HPDE6-E6E7 (cell line): ENCODE measurements around the gene MBOAT7.
"Not testable (repeated sequence)": the region's sequence is repeated elsewhere in the genome, so short reads cannot be mapped to it uniquely, and the experiment has no call there.

Experiments
- DNase-seq: peaks from one replicate; pipeline ENCODE4 v3.0.0; 2011; ENCODE audit warnings: missing footprints; ENCODE audit errors: extremely low spot score

Gene MBOAT7, protein sequence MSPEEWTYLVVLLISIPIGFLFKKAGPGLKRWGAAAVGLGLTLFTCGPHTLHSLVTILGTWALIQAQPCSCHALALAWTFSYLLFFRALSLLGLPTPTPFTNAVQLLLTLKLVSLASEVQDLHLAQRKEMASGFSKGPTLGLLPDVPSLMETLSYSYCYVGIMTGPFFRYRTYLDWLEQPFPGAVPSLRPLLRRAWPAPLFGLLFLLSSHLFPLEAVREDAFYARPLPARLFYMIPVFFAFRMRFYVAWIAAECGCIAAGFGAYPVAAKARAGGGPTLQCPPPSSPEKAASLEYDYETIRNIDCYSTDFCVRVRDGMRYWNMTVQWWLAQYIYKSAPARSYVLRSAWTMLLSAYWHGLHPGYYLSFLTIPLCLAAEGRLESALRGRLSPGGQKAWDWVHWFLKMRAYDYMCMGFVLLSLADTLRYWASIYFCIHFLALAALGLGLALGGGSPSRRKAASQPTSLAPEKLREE

DNA sequence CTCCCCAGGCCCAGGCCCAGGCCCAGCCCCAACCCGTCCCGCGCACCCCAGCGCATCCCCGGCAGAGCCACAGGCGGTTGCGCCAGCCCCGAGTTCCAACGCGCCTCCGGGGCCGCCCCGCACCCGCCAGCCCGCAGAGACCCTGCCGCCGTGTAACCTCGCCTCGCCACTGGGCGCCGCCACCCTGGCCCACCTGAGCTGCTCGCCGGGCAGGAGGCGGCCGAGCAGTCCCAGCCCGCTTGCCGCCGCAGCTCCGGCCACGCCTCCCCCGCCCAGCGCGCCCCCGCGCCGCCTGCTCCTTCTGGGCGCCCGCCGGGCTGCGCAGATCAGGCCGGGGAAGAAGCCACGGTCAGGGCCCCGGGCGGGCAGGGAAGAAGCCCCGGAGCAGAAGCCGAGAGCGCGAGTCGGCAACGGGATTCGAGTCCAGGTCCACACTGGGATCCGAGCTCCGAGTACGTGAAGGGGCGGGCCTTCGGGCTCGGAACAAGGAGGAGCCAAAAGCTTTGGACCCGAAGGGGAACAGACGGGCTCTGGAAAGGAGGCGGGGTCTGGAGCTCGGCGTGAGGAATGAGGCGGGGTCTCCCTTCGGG, at the start of gene MBOAT7:
MBOAT7 (minus strand) TSS at position 436 of the 590 bp plus-strand sequence. CDS start 1,072 bp downstream, outside the sequence.
- peak; percentile 88 for DNase-seq

DNA sequence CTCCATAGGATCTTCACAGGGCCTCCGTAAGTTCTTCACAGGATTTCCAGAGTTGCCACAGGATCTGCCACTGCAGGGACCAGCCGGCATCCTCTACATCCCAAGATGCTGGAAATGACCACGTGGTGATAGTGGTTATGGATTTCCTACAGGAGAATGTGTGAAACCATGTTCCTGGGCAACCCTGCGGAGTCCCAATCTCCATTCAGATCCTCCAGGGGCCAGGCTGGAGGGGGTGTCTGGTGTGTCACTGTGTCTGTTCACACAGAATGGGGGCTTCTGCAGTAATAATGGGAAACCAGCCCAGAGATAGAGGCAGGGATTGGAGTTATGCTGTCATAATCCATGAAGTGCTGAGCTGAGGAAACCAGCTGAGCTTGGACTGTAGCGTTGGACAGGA, 44.6 kb upstream of the MBOAT7 start:
- DNase-seq, result no peak

DNA sequence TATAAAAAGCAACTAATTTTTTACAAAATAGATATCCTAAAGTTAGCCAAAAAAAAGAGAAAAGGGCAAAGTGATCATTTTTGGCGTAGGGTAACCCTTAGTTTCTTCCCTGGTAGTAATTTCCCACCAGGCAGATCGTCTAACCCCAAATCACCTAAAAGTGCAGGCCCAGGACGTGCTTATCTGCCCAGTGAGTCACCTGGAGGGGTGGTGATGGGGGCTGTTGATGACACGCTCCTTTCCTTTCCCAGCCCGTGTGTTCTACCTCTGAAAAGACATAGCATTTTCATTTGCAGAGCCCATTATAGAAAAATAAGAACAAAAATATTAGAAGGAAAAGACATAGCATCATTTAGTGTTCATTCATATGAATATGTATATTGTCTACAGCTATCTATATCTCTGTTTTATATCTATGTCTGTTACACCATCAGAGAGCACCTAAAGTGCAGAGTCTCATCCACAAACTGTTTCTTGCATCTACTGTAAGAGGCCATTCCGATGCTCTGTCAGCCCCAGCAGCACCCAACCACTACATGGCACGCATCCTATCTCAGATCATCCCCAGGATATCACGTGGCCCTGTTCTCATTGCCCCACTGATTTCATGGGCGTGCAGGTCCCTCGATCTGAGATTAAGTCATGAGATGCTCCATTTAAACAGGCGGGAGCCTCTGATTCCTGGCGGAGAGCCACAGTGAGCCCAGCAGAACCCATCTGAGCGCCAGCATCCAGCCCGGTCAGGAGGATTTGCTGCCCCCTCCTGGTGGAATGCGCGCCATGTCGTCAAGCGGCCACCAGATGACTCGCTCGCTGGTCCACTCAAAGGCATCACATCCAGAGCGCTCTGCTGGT, 41.9 kb upstream of the MBOAT7 start:
- peak; percentile 52 for DNase-seq

- no peak for DNase-seq
Observed at GRCh38 chr19:54230031-54230430, 40.7 kb upstream of the MBOAT7 start.

- no peak for DNase-seq
Observed at GRCh38 chr19:54229146-54229545, 39.8 kb upstream of the MBOAT7 start.

DNA sequence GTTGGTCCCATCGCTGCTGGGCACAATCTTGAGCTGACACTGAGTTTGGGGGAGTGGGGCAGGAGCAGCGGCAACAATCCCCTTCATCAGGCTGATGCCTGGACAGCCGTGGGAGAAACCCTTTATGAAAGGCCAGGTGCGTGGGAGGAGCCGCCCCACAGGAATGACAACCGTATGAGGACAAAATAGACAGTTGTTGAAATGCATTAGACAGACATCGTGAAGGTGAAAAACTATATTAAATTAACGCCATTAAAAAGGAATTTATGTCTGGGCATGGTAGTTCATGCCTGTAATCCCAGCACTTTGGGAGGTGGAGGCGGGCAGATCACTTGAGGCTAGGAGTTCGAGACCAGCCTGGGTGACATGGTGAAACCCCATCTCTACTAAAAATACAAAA, 35.2 kb upstream of the MBOAT7 start:
- not testable (repeated sequence) for DNase-seq

DNA sequence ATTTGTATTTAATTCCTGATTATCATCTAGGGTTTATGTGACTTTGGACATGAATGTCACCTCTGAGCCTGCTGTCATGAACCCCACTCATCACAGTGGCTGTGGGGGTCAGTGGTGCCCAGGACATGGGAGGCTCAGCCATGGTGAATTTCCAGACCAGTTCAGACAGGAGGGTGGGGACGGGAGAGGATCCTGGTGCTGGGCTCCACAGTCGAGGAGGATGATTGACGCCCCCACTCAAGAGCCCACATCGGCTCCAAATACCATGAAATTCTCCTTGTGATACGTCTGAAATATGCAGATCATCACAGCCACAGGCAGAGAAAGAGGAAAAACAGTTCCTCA, 34.5 kb upstream of the MBOAT7 start:
- DNase-seq, result not testable (repeated sequence)

DNA sequence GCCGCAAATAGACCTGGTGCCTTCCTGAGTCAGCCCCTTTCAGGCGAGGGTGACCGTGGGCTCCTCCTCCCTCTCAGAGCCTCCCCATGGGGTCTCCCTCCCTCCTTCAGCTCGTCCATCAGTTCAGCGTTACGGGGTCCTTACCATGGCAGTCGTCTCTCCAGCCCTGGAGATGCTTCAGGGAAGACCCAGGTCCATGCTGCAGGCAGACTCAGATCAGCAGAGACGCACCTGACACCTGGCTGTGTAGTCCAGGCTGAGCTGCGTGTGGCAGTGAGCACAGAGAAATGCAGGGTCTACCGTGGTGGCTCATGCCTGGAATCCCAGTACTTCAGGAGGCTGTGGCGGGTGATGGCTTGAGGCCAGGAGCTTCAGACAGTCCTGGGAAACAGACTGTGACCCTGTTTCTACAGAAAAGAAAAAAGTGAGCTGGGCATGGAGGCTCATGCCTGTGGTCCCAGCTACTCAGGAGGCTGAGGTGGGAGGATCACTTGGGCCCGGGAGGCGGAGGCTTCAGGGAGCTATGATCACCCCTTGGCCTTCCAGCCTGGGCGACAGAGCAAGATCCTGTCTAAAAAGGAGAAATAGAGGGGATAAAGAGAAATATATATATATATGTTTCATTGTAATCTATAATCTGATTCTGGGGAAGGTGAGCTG, 34.0 kb upstream of the MBOAT7 start:
- not testable (repeated sequence) for DNase-seq

DNA sequence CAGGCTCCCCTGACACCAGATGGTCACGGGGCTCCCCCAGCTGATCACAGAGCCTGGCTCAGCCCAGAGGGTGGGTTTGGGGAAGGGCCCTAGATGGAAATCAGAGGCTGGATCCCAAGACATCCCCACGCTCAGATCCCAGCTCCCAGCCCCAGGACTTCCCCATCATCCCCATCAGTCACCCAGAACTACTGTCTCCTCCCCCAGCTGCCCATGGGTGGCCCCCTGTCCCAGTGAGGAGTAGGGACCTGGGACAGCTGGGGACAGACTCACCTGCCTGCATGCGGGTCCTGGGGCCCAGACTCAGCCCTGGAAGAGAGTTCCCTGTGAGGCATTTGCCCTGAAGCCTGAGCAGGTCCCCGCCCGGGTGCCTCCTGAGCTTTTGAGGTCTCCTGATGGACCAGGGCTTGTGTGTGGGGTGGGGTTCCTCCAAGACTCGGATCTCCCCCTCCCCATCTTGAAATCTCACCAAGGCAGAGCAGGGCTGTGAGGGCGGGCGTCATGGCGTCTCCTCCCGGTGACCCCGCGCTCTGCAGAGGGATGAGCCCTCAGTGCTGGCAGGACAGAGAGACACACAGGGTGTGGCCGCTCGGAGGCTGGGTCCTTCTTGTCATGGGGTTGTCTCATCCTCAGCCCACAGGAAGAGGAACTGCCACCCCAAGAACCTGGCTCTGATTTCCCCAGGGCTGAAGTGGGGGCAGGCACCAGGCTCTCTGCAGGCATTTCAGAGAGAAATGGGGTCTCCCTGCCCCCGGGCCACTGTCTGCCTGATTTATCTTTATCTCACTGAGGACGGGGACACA, 33.3 kb upstream of the MBOAT7 start, which contains the start of gene LILRB3:
LILRB3 (minus strand) TSS at position 534 of the 803 bp plus-strand sequence; CDS start at position 503, 31 bp downstream.
- not testable (repeated sequence) for DNase-seq

GRCh38 chr19:54221947-54222346, 32.6 kb upstream of the MBOAT7 start:
- not testable (repeated sequence) for DNase-seq

GRCh38 chr19:54219702-54220101, 30.3 kb upstream of the MBOAT7 start:
- not testable (repeated sequence) for DNase-seq

DNA sequence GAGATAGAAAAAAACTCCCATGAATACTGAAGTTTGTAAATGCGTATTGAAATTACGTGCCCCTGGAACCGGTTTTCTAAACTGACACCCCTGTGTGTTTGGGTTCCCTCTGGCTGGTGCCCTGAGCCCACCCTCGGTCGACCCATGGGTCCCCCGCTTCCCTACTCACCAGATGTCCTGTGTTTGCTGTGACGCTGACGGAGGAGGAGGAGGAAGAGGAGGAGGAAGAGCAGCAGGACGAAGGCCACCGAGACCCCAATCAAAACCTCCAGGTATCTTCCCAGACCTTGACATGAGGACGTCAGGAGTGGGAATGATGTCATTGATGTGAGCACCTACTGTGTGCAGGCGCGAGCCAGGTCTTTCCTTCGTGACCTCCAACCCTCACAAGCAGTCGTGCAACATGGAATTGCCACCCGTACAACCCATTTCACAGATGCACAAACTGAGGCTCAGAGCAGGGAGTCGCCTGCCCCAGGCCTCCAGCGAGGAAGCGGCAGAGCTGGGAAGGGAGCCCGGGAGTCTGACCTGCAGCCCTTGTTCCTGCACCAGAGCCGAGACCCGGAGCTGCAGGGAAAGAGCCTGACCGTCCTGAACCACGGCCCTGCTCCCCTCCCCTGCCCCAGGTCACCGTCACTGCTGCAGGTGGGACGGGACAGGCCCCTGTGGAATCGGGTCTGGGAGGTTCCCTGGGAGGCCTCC, 29.7 kb upstream of the MBOAT7 start:
- DNase-seq, result no peak

- no peak for DNase-seq
Observed at GRCh38 chr19:54218259-54218658, 28.9 kb upstream of the MBOAT7 start.

DNA sequence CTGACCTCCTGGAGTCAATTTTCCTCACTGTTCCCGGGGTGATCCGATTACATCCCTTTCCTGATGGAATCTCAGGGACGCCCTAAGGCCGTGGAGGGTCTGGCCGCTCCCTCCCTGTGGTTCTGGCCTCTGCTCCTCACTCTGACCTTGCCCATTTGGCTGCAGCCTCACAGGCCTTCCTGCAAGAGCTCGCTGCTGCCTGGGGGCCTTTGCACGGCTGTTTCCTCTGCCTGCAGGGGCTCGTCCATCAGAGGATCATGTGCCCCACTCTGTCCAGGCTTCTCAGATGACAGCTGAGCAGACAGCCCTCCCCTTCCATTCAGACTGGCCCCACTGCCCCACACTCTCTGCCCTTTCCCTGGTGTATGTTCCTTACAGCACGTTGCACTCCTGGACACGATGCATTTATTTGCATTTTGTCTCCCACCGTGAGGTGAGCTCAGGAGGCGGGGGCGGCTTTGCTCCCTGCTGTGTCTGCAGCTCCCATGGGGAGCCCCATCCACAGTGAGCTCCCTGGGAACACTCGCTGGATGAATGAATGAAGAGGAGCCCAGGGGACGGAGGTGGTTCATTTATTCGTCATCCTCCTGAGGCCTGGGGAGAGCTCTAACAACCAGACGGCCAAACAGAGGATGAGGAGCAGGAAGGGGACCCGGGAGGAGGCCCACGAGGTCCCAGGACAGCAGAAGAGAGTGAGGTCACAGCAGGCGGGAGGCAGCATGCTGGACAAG, 28.3 kb upstream of the MBOAT7 start:
- not testable (repeated sequence) for DNase-seq

GRCh38 chr19:54216869-54217268, 27.5 kb upstream of the MBOAT7 start:
- no peak for DNase-seq

DNA sequence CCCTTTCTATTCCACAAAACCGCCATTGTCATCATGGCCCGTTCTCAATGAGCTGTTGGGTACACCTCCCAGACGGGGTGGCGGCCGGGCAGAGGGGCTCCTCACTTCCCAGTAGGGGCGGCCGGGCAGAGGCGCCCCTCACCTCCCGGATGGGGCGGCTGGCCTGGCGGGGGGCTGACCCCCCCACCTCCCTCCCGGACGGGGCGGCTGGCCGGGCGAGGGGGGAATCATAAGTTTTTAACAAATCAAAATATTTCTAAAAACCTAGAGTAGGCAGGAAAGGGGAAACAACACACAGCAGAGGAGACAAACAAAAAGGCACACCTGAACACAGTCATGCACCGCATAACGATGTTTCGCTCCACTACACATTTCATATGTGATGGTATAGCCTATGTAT, 25.4 kb upstream of the MBOAT7 start:
- not testable (repeated sequence) for DNase-seq

DNA sequence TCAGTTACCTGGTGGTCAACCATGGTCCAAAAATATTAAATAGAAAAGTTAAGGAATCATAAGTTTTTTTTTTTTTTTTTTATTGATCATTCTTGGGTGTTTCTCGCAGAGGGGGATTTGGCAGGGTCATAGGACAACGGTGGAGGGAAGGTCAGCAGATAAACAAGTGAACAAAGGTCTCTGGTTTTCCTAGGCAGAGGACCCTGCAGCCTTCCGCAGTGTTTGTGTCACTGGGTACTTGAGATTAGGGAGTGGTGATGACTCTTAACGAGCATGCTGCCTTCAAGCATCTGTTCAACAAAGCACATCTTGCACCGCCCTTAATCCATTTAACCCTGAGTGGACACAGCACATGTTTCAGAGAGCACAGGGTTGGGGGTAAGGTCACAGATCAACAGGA, 24.8 kb upstream of the MBOAT7 start:
- not testable (repeated sequence) for DNase-seq

GRCh38 chr19:54211235-54211634, 21.9 kb upstream of the MBOAT7 start:
- no peak for DNase-seq

DNA sequence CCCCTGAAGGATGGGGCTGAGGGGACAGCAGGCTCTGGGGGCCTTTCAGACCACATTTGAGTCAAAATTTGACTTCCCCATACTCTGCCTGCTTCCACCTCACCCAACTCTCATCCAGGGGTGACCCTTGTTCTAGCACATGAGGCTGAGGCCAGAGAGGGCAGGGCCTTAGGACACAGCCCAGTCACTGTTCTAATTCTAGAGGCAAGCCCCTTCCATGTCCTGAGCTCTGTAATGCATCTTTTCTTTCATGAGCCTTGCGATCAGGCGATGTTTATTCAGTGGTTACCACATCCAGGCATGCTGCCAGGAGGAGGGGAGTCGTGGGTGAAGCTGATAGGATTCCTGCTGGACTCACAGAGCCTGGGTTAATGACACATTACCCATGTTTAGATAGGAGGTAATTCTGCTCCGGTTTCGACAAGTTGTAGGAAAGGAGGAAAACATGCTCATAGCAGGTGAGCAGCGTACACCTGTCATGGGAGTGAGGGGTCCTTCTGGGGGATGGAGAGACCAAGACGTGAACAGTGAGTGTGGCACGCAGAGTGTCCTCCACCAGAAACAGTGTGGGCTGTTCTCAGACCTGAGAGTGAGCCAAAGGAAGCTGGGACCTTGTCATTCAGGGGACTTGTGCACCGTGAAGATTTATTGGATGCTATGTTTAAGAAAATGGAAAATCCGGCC, 20.6 kb upstream of the MBOAT7 start:
- peak; percentile 87 for DNase-seq
